Upper lobe of left lung (tissue), 4 donors: Measurements from ENCODE around the gene CFAP91.

ENCODE experiments used
- CTCF ChIP-seq, 6 experiments: fragments of 450-650 bp in 4 of 6; fragments of 200-600 bp in 2 of 6; sonication (generic) in 2 of 6; IDR thresholded peaks; one replicate each; pipeline ENCODE4 v1.5.1; 2016 to 2019; ENCODE audit warnings: antibody characterized with exemption in 6 of 6
- EP300 ChIP-seq, 4 donors: sonication (generic); formaldehyde crosslinking; IDR thresholded peaks; one replicate each; pipeline ENCODE4 v1.5.1; 2017; ENCODE audit warnings: antibody characterized with exemption in 4 of 4, control low read depth in 2 of 4
- POLR2A ChIP-seq, 4 donors: fragments of 450-650 bp; IDR thresholded peaks; one replicate each; pipeline ENCODE4 v1.5.1; 2016 to 2017; ENCODE audit warnings: antibody characterized with exemption in 4 of 4, mild to moderate bottlenecking in 2 of 4
- POLR2AphosphoS5 ChIP-seq, 2 donors: sonication (generic); formaldehyde crosslinking; IDR thresholded peaks; one replicate each; pipeline ENCODE4 v1.5.1; 2017; ENCODE audit warnings: antibody characterized with exemption in 2 of 2

GRCh38 chr3:119653876-119654275 is 48.9 kb upstream of the CFAP91 start:
- TF ChIP-seq CTCF (IDR thresholded peaks at IDR 0.05) (no peak), POLR2A (IDR thresholded peaks at IDR 0.05) (no peak), POLR2AphosphoS5 (IDR thresholded peaks at IDR 0.05) (no peak), EP300 (IDR thresholded peaks at IDR 0.05) (no peak)
